ENCODE data around the gene EGR2.
"Not testable (repeated sequence)": the region's sequence is repeated elsewhere in the genome, so short reads cannot be mapped to it uniquely, and the experiment has no call there.

The EGR2 gene

DNA sequence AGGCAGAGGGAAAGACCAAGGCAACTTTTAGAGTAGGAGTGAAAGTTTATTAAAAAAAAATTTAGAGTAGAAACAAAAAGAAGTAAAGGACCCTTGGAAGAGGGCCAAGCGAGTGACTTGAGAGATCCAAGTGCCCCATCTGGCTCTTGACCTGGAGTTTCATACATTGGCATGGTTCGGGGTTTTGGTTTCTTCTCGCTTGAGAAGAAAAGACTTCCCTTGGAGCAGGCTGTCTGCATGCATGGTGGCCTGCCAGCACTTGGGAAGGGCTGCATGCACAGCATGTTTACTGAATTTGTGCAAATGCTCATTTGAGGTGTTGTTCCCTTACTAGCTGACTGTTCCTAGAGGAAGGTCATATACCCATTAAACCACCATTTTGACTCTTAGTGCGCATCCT is 20.4 kb downstream of the EGR2 start:
- H3K4me3 ChIP-seq (ENCODE audit: low read length), result no peak overlapping the region
- TF ChIP-seq, protein P1, sequence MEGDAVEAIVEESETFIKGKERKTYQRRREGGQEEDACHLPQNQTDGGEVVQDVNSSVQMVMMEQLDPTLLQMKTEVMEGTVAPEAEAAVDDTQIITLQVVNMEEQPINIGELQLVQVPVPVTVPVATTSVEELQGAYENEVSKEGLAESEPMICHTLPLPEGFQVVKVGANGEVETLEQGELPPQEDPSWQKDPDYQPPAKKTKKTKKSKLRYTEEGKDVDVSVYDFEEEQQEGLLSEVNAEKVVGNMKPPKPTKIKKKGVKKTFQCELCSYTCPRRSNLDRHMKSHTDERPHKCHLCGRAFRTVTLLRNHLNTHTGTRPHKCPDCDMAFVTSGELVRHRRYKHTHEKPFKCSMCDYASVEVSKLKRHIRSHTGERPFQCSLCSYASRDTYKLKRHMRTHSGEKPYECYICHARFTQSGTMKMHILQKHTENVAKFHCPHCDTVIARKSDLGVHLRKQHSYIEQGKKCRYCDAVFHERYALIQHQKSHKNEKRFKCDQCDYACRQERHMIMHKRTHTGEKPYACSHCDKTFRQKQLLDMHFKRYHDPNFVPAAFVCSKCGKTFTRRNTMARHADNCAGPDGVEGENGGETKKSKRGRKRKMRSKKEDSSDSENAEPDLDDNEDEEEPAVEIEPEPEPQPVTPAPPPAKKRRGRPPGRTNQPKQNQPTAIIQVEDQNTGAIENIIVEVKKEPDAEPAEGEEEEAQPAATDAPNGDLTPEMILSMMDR (IDR thresholded peaks at IDR 0.05; ENCODE audit: insufficient read depth, low read depth, low read length, missing control alignments), result no peak
- DNase-seq (ENCODE audit: low read depth), result no peak

DNA sequence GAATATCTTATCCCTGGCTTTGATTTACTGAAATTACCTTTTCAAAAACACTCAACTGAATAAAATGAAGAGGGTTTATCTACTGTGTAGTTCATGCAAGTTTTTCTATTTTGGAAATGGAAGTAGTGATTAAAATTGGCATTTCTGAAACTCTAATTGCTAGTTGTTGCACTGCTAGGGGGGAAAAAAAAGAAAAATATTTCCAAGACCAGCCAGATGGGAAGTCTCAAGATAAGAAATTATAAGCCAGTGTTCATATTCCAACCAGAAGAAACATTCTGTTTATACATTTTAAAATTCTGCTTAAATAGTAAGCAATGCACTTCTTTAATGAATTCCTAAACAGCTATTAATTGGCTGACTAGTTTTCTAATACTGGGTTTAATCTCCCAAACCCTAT is 21.1 kb downstream of the EGR2 start:
- TF ChIP-seq, protein P1 (IDR thresholded peaks at IDR 0.05; ENCODE audit: insufficient read depth, low read depth, low read length, missing control alignments), result no peak
- no peak for DNase-seq (ENCODE audit: low read depth)

DNA sequence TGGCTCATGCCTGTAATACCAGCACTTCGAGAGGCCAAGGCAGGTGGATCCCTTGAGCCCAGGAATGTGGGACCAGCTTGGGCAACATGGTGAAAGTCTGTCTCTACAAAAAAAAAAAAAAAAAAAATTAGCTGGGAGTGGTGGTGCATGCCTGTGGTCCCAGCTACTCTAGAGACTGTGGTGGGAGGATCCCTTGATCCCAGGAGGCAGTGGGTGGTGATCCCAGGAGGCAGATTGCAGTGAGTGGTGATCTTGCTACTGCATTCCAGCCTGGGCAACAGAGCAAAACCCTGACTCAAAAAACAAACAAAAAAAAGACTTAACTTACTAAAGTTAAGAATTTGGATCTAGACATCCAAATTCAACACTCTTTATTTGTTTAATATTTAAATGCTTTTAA is 21.9 kb downstream of the EGR2 start:
- DNase-seq (ENCODE audit: low read depth), result no peak
- H3K4me3 ChIP-seq (ENCODE audit: low read length), result no peak overlapping the region

More for the DNA sequence above, 21.1 kb downstream of the EGR2 start:
- no peak overlapping the region for H3K4me3 ChIP-seq (ENCODE audit: low read length)

DNA sequence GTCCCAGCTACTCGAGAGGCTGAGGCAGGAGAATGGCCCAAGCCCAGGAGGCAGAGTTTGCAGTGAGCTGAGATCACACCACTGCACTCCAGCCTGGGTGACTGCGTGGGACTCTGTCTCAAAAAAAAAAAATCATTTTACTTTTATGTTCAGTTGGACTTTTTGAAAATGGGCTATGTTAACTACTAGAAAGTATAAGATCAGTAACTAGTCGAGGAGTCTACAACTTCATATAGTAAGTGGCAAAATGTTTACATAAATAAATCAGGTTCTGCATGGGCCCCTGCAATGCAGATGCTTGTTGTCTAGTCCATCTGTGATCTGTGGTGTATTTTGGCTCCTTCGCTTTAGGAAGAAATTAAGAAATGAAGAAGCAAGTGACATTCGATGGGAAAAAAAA is 23.9 kb downstream of the EGR2 start:
- no peak for DNase-seq (ENCODE audit: low read depth)
- H3K4me3 ChIP-seq (ENCODE audit: low read length), result no peak overlapping the region
- TF ChIP-seq, protein P1 (IDR thresholded peaks at IDR 0.05; ENCODE audit: insufficient read depth, low read depth, low read length, missing control alignments), result no peak

More for the DNA sequence above, 21.9 kb downstream of the EGR2 start:
- TF ChIP-seq, protein P1 (IDR thresholded peaks at IDR 0.05; ENCODE audit: insufficient read depth, low read depth, low read length, missing control alignments), result no peak

DNA sequence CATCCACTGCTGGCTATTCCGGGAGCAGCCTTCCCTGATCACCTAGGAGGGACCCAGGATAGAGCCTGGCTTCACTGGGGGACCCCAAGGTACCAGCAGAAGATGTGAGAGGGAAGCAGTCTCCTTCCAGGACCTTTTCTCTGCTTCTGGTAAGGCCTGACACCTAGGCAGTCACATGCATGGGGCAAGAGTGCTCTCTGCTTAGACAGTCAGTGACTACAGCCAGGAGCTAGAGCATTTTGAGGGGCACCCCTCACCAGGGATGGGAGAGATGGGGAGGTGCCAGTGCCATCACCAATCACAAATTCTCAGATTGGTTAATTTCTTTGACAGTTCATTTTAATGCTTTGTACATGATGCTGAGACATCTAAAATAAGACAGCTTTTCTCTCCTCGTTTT is 25.6 kb downstream of the EGR2 start:
- DNase-seq (ENCODE audit: low read depth), result no peak
- no peak overlapping the region for H3K4me3 ChIP-seq (ENCODE audit: low read length)
- TF ChIP-seq, protein P1 (IDR thresholded peaks at IDR 0.05; ENCODE audit: insufficient read depth, low read depth, low read length, missing control alignments), result no peak

DNA sequence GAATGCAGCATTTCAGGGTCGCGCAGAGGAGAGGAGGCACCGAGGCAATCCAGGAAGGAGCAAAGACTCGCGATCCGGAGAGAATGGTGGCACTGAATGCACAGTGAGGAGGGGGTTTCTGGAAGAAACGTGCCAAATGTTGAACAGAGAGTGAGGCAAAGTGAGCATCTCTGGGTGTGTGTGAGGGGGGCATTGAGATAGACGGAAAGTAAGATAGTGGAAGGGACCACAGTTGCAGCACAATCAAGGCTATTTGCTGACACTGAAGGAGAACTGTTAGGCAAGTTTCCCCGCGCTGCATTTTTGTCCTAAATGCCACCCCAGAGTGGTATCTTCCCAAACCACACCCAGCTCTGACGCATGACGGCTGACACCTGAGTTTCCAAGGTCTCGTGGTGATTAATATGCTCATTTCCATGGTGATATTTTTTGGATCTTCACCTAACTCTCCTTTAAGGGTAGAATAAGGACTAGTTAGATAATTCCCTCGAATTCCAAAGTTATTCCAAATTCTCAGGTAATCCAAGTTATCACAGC is 26.1 kb downstream of the EGR2 start:
- no peak for DNase-seq (ENCODE audit: low read depth)
- H3K4me3 ChIP-seq (ENCODE audit: low read length), result no peak overlapping the region
- TF ChIP-seq, protein P1 (IDR thresholded peaks at IDR 0.05; ENCODE audit: insufficient read depth, low read depth, low read length, missing control alignments), result no peak

DNA sequence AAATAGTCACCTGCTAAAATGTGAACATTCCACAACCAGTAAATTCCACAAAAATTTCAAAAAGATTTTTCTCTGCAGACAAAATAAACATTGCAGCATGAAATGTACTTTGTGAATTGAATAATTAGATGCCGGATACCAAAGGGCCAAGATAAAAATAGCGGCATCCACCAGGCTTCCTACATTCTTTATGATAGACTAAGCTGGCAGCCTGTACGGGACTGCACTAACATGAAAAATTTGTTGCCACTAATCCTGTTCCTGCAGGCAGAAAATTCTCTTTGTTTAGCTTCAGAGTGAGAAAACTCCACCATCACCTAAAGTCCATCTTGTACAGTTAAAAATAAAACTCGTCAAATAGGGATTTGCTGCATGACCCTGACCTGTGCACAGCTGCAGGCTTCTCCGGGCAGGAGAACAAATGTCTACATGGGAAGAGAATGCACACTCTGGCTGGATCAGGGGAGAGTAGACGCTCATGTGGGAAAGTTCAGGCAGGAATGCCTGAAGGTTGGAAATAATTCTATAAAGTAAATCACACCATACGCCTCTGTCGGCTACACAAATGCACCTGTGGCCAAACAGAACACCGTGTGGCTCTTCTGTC is 27.2 kb downstream of the EGR2 start:
- DNase-seq (ENCODE audit: low read depth), result no peak
- H3K4me3 ChIP-seq (ENCODE audit: low read length), result no peak overlapping the region
- TF ChIP-seq, protein P1 (IDR thresholded peaks at IDR 0.05; ENCODE audit: insufficient read depth, low read depth, low read length, missing control alignments), result no peak

DNA sequence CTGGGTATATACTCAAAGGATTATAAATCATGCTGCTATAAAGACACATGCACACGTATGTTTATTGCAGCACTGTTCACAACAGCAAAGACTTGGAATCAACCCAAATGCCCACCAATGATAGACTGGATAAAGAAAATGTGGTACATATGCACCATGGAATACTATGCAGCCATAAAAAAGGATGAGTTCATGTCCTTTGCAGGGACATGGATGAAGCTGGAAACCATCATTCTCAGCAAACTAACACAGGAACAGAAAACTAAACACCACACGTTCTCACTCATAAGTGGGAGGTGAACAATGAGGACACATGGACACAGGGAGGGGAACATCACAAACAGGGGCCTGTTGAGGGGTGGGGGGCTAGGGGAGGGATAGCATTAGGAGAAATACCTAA is 27.9 kb downstream of the EGR2 start:
- H3K4me3 ChIP-seq (ENCODE audit: low read length); DNase-seq (ENCODE audit: low read depth): not testable (repeated sequence)

DNA sequence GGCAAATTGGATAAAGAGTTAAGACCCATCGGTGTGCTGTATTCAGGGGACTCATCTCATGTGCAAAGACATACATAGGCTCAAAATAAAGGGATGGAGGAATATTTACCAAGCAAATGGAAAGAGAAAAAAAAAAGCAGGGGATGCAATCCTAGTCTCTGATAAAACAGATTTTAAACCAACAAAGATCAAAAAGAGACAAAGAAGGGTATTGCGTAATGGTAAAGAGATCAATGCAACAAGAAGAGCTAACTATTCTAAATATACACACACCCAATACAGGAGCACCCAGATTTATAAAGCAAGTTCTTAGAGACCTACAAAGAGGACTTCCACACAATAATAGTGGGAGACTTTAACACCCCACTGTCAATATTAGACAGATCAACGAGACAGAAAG is 31.6 kb downstream of the EGR2 start:
- not testable (repeated sequence) for H3K4me3 ChIP-seq (ENCODE audit: low read length); DNase-seq (ENCODE audit: low read depth)
